ENCODE measurements around the gene TMEM242.

Gene TMEM242

GRCh38 chr6:157240059-157240959, 83.0 kb downstream of the TMEM242 start:
- Histone ChIP-seq H3K9me3 (replicated peaks in 1 of 11) (peaks cover 0 to 22% (median 15%) of the 10 kb centered on the region in 11 experiments; a peak in 15 of 22 replicates), H3K4me2 (peak overlapping the region; percentile 47 to 78 (median 71)), H3K4me1 (peaks cover 18 to 29% (median 24%) of the 10 kb centered on the region in 10 experiments), H3K36me3 (no peaks in the 10 kb centered on the region), H3K27me3 (peaks cover 27 to 51% (median 37%) of the 10 kb centered on the region in 11 experiments), H3K4me3 (no peak overlapping the region), H3K9ac (no peak overlapping the region), H3K27ac (no peak overlapping the region), H4K20me1 (peaks cover 0 to 15% (median 6%) of the 10 kb centered on the region in 11 experiments; a peak in 11 of 22 replicates)
- TF ChIP-seq Cebpa-rat (IDR thresholded peaks at IDR 0.05), result no peak

DNA sequence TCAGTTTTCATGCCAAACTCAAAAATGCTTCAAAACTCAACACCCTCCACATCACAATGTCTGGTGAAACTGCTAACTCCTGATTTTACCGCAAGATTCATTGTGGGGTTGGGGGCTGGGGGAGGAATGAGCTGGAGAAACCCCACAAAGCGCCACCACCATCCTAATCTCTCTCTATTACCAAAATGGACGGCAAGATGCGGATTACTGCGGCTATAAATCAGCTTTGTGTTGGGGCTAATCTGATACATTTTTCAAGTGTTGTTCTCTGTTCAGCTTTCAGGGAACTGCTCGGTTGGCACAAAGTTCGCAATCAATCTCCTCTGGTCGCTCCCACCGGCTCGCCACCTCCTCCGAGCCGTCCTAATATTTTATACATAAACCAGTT, 83.7 kb downstream of the TMEM242 start:
- Histone ChIP-seq H3K27me3 (peaks cover 34 to 57% (median 43%) of the 10 kb centered on the region in 11 experiments), H4K20me1 (peaks cover 0 to 16% (median 6%) of the 10 kb centered on the region in 11 experiments; a peak in 11 of 22 replicates), H3K9ac (no peak overlapping the region), H3K4me2 (peak overlapping the region in 10 of 11 experiments; percentile 47 to 77 (median 70); a peak in 20 of 22 replicates), H3K9me3 (replicated peaks in 1 of 11) (peaks cover 0 to 28% (median 19%) of the 10 kb centered on the region in 11 experiments; a peak in 16 of 22 replicates), H3K27ac (no peak overlapping the region), H3K4me1 (peaks cover 18 to 28% (median 23%) of the 10 kb centered on the region in 10 experiments), H3K4me3 (no peak overlapping the region), H3K36me3 (no peaks in the 10 kb centered on the region)
- no peak for TF ChIP-seq Cebpa-rat (IDR thresholded peaks at IDR 0.05)

Data from BLaER1 treated with 17β-estradiol and CSF1 and Interleukin-3, amounts not matched to agents 10 nM and 100 nM (cell line).